ENCODE data around the gene MED15. TPM values are rescaled to one million over a fixed set of nuclear protein-coding genes. Genes with fewer than 3 reads are reported as not detected.

The MED15 gene
- total RNA-seq, 1 experiment from 2014 or later, result 59.3 TPM

DNA sequence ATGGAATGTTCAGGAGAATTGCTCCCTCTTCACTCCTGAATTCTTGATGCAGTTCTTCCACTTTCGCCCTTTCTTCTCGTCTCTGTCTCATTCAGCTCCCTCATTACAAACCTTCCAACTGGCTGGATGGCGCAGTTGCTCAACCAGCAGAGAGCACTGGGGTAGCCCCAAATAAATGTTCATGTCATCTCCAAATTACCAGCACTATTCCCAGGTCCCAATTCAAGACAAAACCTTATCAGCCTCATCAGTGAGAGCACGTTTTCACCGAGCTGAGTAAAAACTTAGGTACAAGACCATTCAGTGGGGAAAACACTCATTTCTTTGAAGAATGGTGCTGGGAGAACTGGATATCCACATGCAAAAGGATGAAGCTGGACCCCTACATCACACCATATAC lies 120.0 kb downstream of the MED15 start:
- ATAC-seq (no peak), DNase-seq (ENCODE audit: low read depth, low spot score) (no peak)
- Histone ChIP-seq H3K36me3 (ENCODE audit: control insufficient read depth, insufficient read depth, low read length) (no peaks in the 10 kb centered on the region), H3K4me1 (ENCODE audit: control insufficient read depth, insufficient read depth, low read length) (no peaks in the 10 kb centered on the region), H3K4me3 (ENCODE audit: low read depth in 2 of 2, low read length in 2 of 2) (no peak overlapping the region), H3K9me3 (ENCODE audit: control insufficient read depth, insufficient read depth, low read depth, low read length) (no peaks in the 10 kb centered on the region), H3K27me3 (ENCODE audit: control insufficient read depth, insufficient read depth, low read length) (no peaks in the 10 kb centered on the region; the same call in 1 of the 2 replicates), H3K27ac (ENCODE audit: low read length) (no peak overlapping the region)
- no TSS peak for BruUV-seq (replicated peaks)
- POLR2A ChIA-PET, result interaction anchor here (0.6 kb wide), 1 partner anchor 16 kb away, joined by 3 read pairs; no protein-coding TSS in a partner anchor
- TF ChIP-seq, protein P1, sequence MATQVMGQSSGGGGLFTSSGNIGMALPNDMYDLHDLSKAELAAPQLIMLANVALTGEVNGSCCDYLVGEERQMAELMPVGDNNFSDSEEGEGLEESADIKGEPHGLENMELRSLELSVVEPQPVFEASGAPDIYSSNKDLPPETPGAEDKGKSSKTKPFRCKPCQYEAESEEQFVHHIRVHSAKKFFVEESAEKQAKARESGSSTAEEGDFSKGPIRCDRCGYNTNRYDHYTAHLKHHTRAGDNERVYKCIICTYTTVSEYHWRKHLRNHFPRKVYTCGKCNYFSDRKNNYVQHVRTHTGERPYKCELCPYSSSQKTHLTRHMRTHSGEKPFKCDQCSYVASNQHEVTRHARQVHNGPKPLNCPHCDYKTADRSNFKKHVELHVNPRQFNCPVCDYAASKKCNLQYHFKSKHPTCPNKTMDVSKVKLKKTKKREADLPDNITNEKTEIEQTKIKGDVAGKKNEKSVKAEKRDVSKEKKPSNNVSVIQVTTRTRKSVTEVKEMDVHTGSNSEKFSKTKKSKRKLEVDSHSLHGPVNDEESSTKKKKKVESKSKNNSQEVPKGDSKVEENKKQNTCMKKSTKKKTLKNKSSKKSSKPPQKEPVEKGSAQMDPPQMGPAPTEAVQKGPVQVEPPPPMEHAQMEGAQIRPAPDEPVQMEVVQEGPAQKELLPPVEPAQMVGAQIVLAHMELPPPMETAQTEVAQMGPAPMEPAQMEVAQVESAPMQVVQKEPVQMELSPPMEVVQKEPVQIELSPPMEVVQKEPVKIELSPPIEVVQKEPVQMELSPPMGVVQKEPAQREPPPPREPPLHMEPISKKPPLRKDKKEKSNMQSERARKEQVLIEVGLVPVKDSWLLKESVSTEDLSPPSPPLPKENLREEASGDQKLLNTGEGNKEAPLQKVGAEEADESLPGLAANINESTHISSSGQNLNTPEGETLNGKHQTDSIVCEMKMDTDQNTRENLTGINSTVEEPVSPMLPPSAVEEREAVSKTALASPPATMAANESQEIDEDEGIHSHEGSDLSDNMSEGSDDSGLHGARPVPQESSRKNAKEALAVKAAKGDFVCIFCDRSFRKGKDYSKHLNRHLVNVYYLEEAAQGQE (IDR thresholded peaks at IDR 0.05; ENCODE audit: insufficient read depth in 1 of 2, low read depth in 2 of 2, low read length in 1 of 2), result no peak
- no peak for TF ChIP-seq SIN3A (IDR thresholded peaks at IDR 0.05; ENCODE audit: borderline replicate concordance, insufficient read depth, low read depth, low read length)
- no peak for TF ChIP-seq TCF7L2 (IDR thresholded peaks at IDR 0.05; ENCODE audit: low read depth, low read length)
- no peak for TF ChIP-seq POLR2AphosphoS5 (IDR thresholded peaks at IDR 0.05; ENCODE audit: low read depth, low read length)
- TF ChIP-seq, protein P2, sequence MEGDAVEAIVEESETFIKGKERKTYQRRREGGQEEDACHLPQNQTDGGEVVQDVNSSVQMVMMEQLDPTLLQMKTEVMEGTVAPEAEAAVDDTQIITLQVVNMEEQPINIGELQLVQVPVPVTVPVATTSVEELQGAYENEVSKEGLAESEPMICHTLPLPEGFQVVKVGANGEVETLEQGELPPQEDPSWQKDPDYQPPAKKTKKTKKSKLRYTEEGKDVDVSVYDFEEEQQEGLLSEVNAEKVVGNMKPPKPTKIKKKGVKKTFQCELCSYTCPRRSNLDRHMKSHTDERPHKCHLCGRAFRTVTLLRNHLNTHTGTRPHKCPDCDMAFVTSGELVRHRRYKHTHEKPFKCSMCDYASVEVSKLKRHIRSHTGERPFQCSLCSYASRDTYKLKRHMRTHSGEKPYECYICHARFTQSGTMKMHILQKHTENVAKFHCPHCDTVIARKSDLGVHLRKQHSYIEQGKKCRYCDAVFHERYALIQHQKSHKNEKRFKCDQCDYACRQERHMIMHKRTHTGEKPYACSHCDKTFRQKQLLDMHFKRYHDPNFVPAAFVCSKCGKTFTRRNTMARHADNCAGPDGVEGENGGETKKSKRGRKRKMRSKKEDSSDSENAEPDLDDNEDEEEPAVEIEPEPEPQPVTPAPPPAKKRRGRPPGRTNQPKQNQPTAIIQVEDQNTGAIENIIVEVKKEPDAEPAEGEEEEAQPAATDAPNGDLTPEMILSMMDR (IDR thresholded peaks at IDR 0.05), result no peak
- CTCF ChIA-PET, result no interaction called here
- in situ Hi-C loops (cut with HindIII; ENCODE audit: low pct_unique_long_range_greater_than_20kb, low sequenced_read_pairs) (no loop called here), intact Hi-C loops (cut with micrococcal nuclease; ENCODE audit: unreplicated experiment) (no loop called here)

DNA sequence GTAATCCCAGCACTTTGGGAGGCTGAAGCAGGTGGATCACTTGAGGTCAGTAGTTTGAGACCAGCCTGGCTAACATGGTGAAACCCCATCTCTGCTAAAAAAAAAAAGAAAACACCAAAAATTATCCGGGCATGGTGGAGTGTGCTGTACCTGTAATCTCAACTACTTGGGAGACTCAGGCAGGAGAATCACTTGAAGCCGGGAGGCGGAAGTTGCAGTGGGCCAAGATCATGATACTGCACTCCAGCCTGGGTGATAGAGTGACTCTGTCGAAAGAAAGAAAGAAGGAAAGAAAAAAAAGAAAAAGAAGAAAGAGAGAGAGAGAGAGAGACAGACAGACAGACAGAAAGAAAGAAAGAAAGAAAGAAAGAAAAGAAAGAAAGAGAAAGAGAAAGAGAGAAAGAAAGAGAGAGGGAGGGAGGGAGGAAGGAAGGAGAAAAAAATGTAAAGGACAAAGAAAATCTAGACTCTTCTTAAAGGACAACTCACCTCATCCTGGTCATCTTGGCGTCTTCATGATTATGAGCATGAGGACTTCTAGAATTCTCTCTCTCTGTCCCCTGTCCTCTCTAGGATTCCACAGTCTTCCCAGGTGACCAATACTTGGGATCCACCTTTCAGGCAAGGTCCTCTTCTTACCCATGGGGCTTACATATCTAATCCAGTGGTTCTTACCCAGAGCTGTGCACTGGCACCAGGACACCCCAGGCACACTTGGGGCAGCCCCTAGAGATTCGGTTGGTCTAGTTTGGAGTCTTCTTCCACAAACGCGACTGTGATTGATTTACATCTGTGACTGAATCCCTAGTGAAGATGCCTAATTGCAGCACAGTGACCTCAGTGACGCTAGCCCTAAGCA lies 120.9 kb downstream of the MED15 start:
- DNase-seq (ENCODE audit: low read depth, low spot score), result no peak
- Histone ChIP-seq H3K27ac (ENCODE audit: low read length) (no peak overlapping the region), H3K4me3 (ENCODE audit: low read depth in 2 of 2, low read length in 2 of 2) (no peak overlapping the region), H3K27me3 (ENCODE audit: control insufficient read depth, insufficient read depth, low read length) (no peaks in the 10 kb centered on the region; the same call in 1 of the 2 replicates), H3K4me1 (ENCODE audit: control insufficient read depth, insufficient read depth, low read length) (no peaks in the 10 kb centered on the region), H3K36me3 (ENCODE audit: control insufficient read depth, insufficient read depth, low read length) (no peaks in the 10 kb centered on the region), H3K9me3 (ENCODE audit: control insufficient read depth, insufficient read depth, low read depth, low read length) (no peaks in the 10 kb centered on the region)
- intact Hi-C loops (cut with micrococcal nuclease; ENCODE audit: unreplicated experiment) (no loop called here), in situ Hi-C loops (cut with HindIII; ENCODE audit: low pct_unique_long_range_greater_than_20kb, low sequenced_read_pairs) (no loop called here)
- POLR2A ChIA-PET, result interaction anchor here (0.6 kb wide), 1 partner anchor 15 kb away, joined by 3 read pairs; no protein-coding TSS in a partner anchor
- CTCF ChIA-PET, result no interaction called here
- BruUV-seq (replicated peaks), result no TSS peak
- TF ChIP-seq, protein P1 (IDR thresholded peaks at IDR 0.05; ENCODE audit: insufficient read depth in 1 of 2, low read depth in 2 of 2, low read length in 1 of 2), result no peak
- TF ChIP-seq, protein P2 (IDR thresholded peaks at IDR 0.05), result no peak
- TF ChIP-seq TCF7L2 (IDR thresholded peaks at IDR 0.05; ENCODE audit: low read depth, low read length) (no peak), SIN3A (IDR thresholded peaks at IDR 0.05; ENCODE audit: borderline replicate concordance, insufficient read depth, low read depth, low read length) (no peak), POLR2AphosphoS5 (IDR thresholded peaks at IDR 0.05; ENCODE audit: low read depth, low read length) (no peak)
- no peak for ATAC-seq
